Body of pancreas (tissue), 4 donors: ENCODE data around the gene NCCRP1.

Experiments
- POLR2A ChIP-seq, 3 donors: fragments of 450-650 bp; IDR thresholded peaks; one replicate each; pipeline ENCODE4 v1.6.1; 2016; ENCODE audit warnings: antibody characterized with exemption in 3 of 3, mild to moderate bottlenecking in 2 of 3
- TF ChIP-seq, protein P1 (sequence below), 7 experiments: fragments of 450-650 bp in 4 of 7; fragments of 200-600 bp in 3 of 7; sonication (generic) in 3 of 7; IDR thresholded peaks; one replicate each; pipeline ENCODE4 v1.5.1; 2016 to 2019; ENCODE audit warnings: antibody characterized with exemption in 7 of 7

DNA sequence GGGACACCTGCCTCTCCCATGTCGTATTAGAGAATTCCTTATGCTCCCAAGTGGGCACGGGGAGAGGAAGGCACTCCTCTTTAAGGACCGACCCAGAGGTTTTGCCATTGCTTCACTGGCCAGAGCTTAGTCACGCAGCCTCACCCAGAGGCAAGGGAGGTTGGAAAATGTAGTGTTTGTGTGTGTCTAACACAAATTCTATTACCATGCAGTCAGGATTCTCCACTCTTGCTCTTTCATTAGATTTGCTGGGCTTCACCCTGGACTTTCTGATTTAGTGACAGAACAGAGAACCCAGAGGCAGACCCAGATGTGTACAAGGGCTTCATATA is 14.6 kb upstream of the NCCRP1 start:
- TF ChIP-seq, protein P1, sequence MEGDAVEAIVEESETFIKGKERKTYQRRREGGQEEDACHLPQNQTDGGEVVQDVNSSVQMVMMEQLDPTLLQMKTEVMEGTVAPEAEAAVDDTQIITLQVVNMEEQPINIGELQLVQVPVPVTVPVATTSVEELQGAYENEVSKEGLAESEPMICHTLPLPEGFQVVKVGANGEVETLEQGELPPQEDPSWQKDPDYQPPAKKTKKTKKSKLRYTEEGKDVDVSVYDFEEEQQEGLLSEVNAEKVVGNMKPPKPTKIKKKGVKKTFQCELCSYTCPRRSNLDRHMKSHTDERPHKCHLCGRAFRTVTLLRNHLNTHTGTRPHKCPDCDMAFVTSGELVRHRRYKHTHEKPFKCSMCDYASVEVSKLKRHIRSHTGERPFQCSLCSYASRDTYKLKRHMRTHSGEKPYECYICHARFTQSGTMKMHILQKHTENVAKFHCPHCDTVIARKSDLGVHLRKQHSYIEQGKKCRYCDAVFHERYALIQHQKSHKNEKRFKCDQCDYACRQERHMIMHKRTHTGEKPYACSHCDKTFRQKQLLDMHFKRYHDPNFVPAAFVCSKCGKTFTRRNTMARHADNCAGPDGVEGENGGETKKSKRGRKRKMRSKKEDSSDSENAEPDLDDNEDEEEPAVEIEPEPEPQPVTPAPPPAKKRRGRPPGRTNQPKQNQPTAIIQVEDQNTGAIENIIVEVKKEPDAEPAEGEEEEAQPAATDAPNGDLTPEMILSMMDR (IDR thresholded peaks at IDR 0.05) = no peak
- TF ChIP-seq POLR2A (IDR thresholded peaks at IDR 0.05) = no peak
